Measurements from ENCODE around the gene ACAP1. TPM values are rescaled to one million over a fixed set of nuclear protein-coding genes. Genes with fewer than 3 reads are reported as not detected.

ACAP1 gene
- total and polyA plus RNA-seq, 9 of the 15 experiments (the other 6 are each of a cell fraction or from before 2014, with no cell fraction given): 0.15 to 8.5 (median 2.4) TPM

DNA sequence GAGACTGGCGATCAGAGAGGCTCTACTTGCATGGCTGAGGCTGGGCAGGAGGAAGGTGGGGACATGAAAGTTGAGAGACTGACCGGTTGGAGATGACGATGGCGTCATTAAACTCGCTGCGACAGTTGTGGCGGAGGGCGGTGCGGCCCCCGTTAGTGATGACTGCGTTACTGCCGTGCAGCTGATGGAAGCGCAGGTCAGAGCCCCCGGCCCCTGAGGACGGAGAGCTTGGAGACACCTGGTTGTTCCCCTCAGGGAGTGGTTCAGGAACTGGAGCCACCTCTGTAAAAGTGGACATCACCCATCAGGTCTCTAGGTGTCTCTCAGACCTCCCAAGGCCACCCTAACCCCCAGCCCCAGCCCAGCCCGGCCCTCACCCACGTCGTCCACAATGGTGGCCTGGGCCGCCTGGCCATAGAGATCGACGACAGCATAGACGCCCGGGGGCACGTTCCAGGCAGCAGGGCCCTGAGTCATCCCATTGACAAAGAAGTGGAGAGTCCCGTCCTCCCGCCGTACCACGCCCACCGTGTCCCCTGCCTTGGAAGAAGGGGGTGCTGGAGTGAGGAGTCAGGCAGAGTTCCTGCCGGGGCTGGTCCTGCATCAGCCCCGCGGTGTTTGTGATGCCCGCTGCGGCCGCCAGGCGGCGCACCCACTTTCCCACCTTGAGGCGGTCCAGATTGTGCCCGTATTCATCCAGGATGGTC lies 12.4 kb upstream of the ACAP1 start (continued):
- TF ChIP-seq, protein P1, sequence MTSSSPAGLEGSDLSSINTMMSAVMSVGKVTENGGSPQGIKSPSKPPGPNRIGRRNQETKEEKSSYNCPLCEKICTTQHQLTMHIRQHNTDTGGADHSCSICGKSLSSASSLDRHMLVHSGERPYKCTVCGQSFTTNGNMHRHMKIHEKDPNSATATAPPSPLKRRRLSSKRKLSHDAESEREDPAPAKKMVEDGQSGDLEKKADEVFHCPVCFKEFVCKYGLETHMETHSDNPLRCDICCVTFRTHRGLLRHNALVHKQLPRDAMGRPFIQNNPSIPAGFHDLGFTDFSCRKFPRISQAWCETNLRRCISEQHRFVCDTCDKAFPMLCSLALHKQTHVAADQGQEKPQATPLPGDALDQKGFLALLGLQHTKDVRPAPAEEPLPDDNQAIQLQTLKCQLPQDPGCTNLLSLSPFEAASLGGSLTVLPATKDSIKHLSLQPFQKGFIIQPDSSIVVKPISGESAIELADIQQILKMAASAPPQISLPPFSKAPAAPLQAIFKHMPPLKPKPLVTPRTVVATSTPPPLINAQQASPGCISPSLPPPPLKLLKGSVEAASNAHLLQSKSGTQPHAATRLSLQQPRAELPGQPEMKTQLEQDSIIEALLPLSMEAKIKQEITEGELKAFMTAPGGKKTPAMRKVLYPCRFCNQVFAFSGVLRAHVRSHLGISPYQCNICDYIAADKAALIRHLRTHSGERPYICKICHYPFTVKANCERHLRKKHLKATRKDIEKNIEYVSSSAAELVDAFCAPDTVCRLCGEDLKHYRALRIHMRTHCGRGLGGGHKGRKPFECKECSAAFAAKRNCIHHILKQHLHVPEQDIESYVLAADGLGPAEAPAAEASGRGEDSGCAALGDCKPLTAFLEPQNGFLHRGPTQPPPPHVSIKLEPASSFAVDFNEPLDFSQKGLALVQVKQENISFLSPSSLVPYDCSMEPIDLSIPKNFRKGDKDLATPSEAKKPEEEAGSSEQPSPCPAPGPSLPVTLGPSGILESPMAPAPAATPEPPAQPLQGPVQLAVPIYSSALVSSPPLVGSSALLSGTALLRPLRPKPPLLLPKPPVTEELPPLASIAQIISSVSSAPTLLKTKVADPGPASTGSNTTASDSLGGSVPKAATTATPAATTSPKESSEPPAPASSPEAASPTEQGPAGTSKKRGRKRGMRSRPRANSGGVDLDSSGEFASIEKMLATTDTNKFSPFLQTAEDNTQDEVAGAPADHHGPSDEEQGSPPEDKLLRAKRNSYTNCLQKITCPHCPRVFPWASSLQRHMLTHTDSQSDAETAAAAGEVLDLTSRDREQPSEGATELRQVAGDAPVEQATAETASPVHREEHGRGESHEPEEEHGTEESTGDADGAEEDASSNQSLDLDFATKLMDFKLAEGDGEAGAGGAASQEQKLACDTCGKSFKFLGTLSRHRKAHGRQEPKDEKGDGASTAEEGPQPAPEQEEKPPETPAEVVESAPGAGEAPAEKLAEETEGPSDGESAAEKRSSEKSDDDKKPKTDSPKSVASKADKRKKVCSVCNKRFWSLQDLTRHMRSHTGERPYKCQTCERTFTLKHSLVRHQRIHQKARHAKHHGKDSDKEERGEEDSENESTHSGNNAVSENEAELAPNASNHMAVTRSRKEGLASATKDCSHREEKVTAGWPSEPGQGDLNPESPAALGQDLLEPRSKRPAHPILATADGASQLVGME (CRISPR knock-in tag; IDR thresholded peaks at IDR 0.05): no peak
- TF ChIP-seq RHOXF2B (CRISPR knock-in tag; conservative IDR thresholded peaks at IDR 0.05) (no peak), SNRNP70 (optimal IDR thresholded peaks at IDR 0.05; ENCODE audit: low read depth, low read length) (no peak), MAFG (tag; conservative IDR thresholded peaks at IDR 0.05) (no peak), SOX6 (IDR thresholded peaks at IDR 0.05) (no peak), POLR2G (IDR thresholded peaks at IDR 0.05; ENCODE audit: low read depth, low read length) (0 out of 2 replicates have a peak, but pooled peaks have one; percentile 17), CXXC5 (CRISPR knock-in tag; IDR thresholded peaks at IDR 0.05) (no peak), ZNF217 (CRISPR knock-in tag; IDR thresholded peaks at IDR 0.05) (no peak), RFX5 (IDR thresholded peaks at IDR 0.05; ENCODE audit: low read depth, low read length) (no peak), KLF6 (CRISPR knock-in tag; IDR thresholded peaks at IDR 0.05; ENCODE audit: borderline replicate concordance) (no peak), EWSR1 (IDR thresholded peaks at IDR 0.05; ENCODE audit: borderline replicate concordance, low read depth, partially characterized antibody) (no peak)
- TF ChIP-seq, protein P2, sequence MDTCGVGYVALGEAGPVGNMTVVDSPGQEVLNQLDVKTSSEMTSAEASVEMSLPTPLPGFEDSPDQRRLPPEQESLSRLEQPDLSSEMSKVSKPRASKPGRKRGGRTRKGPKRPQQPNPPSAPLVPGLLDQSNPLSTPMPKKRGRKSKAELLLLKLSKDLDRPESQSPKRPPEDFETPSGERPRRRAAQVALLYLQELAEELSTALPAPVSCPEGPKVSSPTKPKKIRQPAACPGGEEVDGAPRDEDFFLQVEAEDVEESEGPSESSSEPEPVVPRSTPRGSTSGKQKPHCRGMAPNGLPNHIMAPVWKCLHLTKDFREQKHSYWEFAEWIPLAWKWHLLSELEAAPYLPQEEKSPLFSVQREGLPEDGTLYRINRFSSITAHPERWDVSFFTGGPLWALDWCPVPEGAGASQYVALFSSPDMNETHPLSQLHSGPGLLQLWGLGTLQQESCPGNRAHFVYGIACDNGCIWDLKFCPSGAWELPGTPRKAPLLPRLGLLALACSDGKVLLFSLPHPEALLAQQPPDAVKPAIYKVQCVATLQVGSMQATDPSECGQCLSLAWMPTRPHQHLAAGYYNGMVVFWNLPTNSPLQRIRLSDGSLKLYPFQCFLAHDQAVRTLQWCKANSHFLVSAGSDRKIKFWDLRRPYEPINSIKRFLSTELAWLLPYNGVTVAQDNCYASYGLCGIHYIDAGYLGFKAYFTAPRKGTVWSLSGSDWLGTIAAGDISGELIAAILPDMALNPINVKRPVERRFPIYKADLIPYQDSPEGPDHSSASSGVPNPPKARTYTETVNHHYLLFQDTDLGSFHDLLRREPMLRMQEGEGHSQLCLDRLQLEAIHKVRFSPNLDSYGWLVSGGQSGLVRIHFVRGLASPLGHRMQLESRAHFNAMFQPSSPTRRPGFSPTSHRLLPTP (IDR thresholded peaks at IDR 0.05; ENCODE audit: borderline replicate concordance, extremely low read depth, insufficient read length): no peak
- TF ChIP-seq, protein P3, sequence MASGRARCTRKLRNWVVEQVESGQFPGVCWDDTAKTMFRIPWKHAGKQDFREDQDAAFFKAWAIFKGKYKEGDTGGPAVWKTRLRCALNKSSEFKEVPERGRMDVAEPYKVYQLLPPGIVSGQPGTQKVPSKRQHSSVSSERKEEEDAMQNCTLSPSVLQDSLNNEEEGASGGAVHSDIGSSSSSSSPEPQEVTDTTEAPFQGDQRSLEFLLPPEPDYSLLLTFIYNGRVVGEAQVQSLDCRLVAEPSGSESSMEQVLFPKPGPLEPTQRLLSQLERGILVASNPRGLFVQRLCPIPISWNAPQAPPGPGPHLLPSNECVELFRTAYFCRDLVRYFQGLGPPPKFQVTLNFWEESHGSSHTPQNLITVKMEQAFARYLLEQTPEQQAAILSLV (tag; IDR thresholded peaks at IDR 0.05): no peak
- TF ChIP-seq, protein P4, sequence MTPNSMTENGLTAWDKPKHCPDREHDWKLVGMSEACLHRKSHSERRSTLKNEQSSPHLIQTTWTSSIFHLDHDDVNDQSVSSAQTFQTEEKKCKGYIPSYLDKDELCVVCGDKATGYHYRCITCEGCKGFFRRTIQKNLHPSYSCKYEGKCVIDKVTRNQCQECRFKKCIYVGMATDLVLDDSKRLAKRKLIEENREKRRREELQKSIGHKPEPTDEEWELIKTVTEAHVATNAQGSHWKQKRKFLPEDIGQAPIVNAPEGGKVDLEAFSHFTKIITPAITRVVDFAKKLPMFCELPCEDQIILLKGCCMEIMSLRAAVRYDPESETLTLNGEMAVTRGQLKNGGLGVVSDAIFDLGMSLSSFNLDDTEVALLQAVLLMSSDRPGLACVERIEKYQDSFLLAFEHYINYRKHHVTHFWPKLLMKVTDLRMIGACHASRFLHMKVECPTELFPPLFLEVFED (CRISPR knock-in tag; conservative IDR thresholded peaks at IDR 0.05): no peak
- TF ChIP-seq, protein P5, sequence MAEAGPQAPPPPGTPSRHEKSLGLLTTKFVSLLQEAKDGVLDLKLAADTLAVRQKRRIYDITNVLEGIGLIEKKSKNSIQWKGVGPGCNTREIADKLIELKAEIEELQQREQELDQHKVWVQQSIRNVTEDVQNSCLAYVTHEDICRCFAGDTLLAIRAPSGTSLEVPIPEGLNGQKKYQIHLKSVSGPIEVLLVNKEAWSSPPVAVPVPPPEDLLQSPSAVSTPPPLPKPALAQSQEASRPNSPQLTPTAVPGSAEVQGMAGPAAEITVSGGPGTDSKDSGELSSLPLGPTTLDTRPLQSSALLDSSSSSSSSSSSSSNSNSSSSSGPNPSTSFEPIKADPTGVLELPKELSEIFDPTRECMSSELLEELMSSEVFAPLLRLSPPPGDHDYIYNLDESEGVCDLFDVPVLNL (CRISPR knock-in tag; IDR thresholded peaks at IDR 0.05; ENCODE audit: low read depth): no peak

All from K562 (cell line).